Pancreas (tissue), 10 donors: ENCODE results near the gene CBX4. TPM values are rescaled to one million over a fixed set of nuclear protein-coding genes. Genes with fewer than 3 reads are reported as not detected.

Experiments used
- ATAC-seq, 4 donors: fragments of 200-7000 bp; cut with Tn5 transposase; one replicate each; pipeline versions ENCODE4 v1.8.0 to v1.9.1; 2020; ENCODE audit warnings: mild to moderate bottlenecking in 4 of 4, moderate library complexity in 4 of 4
- DNase-seq, 6 donors: peaks; one replicate each; pipeline ENCODE4 v3.0.0-alpha.2; 2020
- FAIRE-seq: peaks from 2 replicates; lab custom pipeline; 2012; peaks lifted over from hg19 to GRCh38; lab: Jason Lieb, UNC
- H3K27ac ChIP-seq, 4 donors: fragments of 200-600 bp; sonication (generic); 1 replicate in 3 of 4; 2 replicates in 1 of 4; pipeline versions ENCODE4 v1.5.0 to v1.8.0; 2020
- H3K27me3 ChIP-seq, 4 donors: fragments of 200-600 bp; one replicate each; pipeline ENCODE4 v1.8.0; 2021
- H3K36me3 ChIP-seq, 3 donors: fragments of 200-600 bp; sonication (generic) in 1 of 3; one replicate each; pipeline versions ENCODE4 v1.5.0 to v1.8.0; 2020 to 2021
- H3K4me1 ChIP-seq, 3 donors: fragments of 200-600 bp; one replicate each; pipeline ENCODE4 v1.8.0; 2021
- H3K4me3 ChIP-seq, 4 donors: fragments of 200-600 bp; sonication (generic) in 2 of 4; one replicate each; pipeline versions ENCODE4 v1.5.0 to v1.8.0; 2020 to 2021
- H3K9me3 ChIP-seq, 4 donors: fragments of 200-600 bp; one replicate each; pipeline ENCODE4 v1.8.0; 2021
- CTCF ChIP-seq, 4 donors: fragments of 200-600 bp; sonication (generic) in 3 of 4; IDR thresholded peaks; one replicate each; pipeline versions ENCODE4 v1.5.0 to v1.8.0; 2021; ENCODE audit warnings: antibody characterized with exemption in 4 of 4
- WGBS, 2 donors: extraction: QIAGEN DNeasy Blood & Tissue Kit; methylation state at CpG; one replicate each; pipeline ENCODE4 v1.1.7; 2013; 5-methylcytosine and 5-hydroxymethylcytosine counted together
- intact Hi-C, 3 donors: fragments of 100-400 bp; cut with DNase I; formaldehyde crosslinking; loops; one replicate each; pipeline versions ENCODE4 v1.11.1 to v1.14.2; 2022
- polyA plus RNA-seq, 2 donors: library from polyadenylated mRNA; stranded (reverse); fragments of 200-250 nt; gene quantifications; one replicate each; pipeline ENCODE4 v1.2.3, GENCODE V29; 2013
- total RNA-seq, 6 donors: library from RNA; stranded (reverse); fragmentation: NEBNext Ultra II Directional in 4 of 6; extraction: Animal tissue kit (Norgen Biotek cat#: 25700) in 4 of 6; gene quantifications; one replicate each; pipeline versions ENCODE4 v1.2.1 to v1.2.4, GENCODE V29; 2021 to 2023
- donor health status: healthy with polysubstance abuse.
- donor health status: DM: no; HTN: no; CAD: no; lungs with moderate emphysema.
- donor health status: DM: no; HTN: no; CAD: no.
- donor health status: control.
- donor health status: control.
- donor health status: Bipolar disorder and iron deficiency.
- donor health status: DM: yes; HTN: yes; CAD: no.
- donor health status: DM: no; HTN: no; CAD: no.
- donor health status: DM: no; HTN: no; CAD: no.
- donor health status: DM: yes; HTN: yes; CAD: no.

The CBX4 gene
- total and polyA plus RNA-seq, 8 donors, result 11.1 to 42.4 (median 18.0) TPM

DNA sequence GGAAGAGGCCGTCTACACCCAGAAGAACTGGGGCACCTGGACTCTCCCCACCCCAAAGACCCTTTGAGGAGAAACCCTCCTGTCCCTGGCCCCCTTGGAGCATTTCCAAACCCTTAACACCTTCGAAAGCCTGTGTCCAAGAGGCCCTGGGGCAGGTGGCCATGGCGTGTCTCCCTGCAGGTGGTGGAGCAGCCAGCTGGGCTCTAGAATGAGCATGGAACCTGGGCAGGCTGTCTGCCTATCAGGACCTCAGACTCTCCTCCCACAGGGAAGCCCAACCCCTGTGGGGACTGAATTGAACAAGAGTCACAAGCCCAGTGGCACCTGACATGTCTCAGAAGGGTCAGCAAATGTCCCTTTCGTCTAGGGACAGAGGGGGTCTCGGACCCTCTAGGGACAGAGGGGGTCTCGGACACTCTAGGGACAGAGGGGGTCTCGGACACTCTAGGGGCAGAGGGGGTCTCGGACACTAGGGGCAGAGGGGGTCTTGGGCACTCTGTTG lies 8.4 kb downstream of the CBX4 start:
- Histone ChIP-seq H3K4me3 (no peak overlapping the region), H3K36me3 (peaks cover 5 to 14% (median 7%) of the 10 kb centered on the region in 3 donors), H3K4me1 (peaks cover 24 to 31% (median 29%) of the 10 kb centered on the region in 3 donors), H3K27ac (peak overlapping the region in 3 of 4 donors; percentile 55 to 84 (median 64)), H3K9me3 (no peaks in the 10 kb centered on the region), H3K27me3 (no peaks in the 10 kb centered on the region)
- no peak for FAIRE-seq
- no peak for ATAC-seq
- intact Hi-C loops, result no loop called here
- 76 to 89% methylated on average over 8 of the region's 8 CpGs for WGBS, 2 donors
- TF ChIP-seq CTCF (IDR thresholded peaks at IDR 0.05), result no peak
- DNase-seq, result peak in 4 of 6 donors; percentile 24 to 51 (median 43)

GRCh38 chr17:79830303-79830702 lies 8.9 kb downstream of the CBX4 start:
- H3K9me3 ChIP-seq, result no peaks in the 10 kb centered on the region
- intact Hi-C loops, result no loop called here
- WGBS, 2 donors, result 83% methylated on average over 8 of the region's 8 CpGs
- H3K36me3 ChIP-seq, result peaks cover 5 to 14% (median 7%) of the 10 kb centered on the region in 3 donors
- H3K27ac ChIP-seq, result no peak overlapping the region
- peaks cover 23 to 30% (median 29%) of the 10 kb centered on the region in 3 donors for H3K4me1 ChIP-seq
- FAIRE-seq, result no peak
- DNase-seq, result no peak
- no peak overlapping the region for H3K4me3 ChIP-seq
- TF ChIP-seq CTCF (IDR thresholded peaks at IDR 0.05), result no peak
- ATAC-seq, result no peak
- no peaks in the 10 kb centered on the region for H3K27me3 ChIP-seq

GRCh38 chr17:79829457-79829856 lies 9.8 kb downstream of the CBX4 start:
- Histone ChIP-seq H3K27me3 (no peaks in the 10 kb centered on the region), H3K36me3 (peaks cover 5 to 9% (median 7%) of the 10 kb centered on the region in 3 donors), H3K9me3 (no peaks in the 10 kb centered on the region), H3K4me1 (peaks cover 23 to 30% (median 29%) of the 10 kb centered on the region in 3 donors), H3K27ac (no peak overlapping the region), H3K4me3 (no peak overlapping the region)
- no peak for FAIRE-seq
- no peak for DNase-seq
- ATAC-seq, result no peak
- WGBS, 2 donors, result 39 to 49% methylated on average over 2 of the region's 2 CpGs
- intact Hi-C loops, result no loop called here
- no peak for TF ChIP-seq CTCF (IDR thresholded peaks at IDR 0.05)

DNA sequence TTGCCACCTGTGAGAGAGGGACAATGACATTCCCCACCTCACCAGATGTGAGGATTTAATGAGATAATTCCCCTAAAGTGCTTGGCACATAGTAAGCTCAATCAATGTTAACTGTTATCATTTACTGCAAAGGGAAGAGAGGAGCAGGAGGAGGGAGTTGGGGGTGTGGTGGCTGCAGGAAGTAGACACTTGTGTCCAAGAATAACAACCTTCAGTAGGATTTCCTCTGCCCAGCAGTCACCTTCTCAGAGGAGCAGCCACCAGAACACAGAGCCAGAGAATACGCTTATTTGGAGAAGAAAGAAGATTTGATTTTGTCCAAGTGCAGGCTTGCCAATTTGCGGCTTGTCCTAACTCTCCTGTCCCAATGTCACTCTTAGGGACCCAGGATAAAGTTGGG lies 10.2 kb downstream of the CBX4 start:
- Histone ChIP-seq H3K4me1 (peaks cover 23 to 30% (median 29%) of the 10 kb centered on the region in 3 donors), H3K36me3 (peaks cover 3 to 7% (median 7%) of the 10 kb centered on the region in 3 donors), H3K9me3 (no peaks in the 10 kb centered on the region), H3K27me3 (no peaks in the 10 kb centered on the region), H3K27ac (no peak overlapping the region), H3K4me3 (no peak overlapping the region)
- ATAC-seq (no peak), FAIRE-seq (no peak), DNase-seq (no peak)
- intact Hi-C loops, result no loop called here
- no peak for TF ChIP-seq CTCF (IDR thresholded peaks at IDR 0.05)
- 75 to 80% methylated on average over 2 of the region's 2 CpGs for WGBS, 2 donors

DNA sequence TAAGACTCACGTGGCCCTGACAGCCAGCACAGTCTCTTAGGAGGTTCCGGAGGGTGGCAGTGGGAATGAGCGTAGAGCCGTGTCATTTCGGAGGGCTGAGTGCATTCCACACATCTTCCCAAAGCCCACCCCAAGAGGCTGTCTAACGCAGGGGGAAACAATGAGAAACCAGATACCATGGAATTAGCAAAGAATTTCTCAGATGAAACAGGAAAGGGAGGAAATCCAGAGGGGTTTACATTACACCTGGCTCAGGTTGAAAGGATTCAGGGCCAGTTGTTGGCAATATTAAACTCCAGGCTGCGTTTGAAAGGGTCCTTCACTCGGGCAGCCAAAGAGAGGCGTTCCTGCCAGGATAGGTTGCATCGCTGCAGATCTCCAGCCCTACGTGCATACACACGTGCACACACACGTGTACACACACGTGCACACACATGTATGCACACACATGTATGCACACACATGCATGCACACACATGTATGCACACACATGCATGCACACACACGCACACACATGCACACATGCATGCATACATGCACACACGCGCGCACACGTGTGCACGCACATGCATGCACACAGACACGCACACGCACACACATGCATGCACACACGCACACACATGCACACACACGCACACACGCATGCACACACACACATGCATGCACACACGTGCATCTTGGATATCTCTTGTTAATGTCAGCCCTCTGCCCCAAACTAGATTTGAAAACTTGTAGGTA lies 12.2 kb downstream of the CBX4 start:
- WGBS, 2 donors, result 81 to 86% methylated on average over 26 of the region's 26 CpGs
- intact Hi-C loops, result no loop called here
- H3K9me3 ChIP-seq, result no peaks in the 10 kb centered on the region

More for the DNA sequence above, 12.2 kb downstream of the CBX4 start:
- TF ChIP-seq CTCF (IDR thresholded peaks at IDR 0.05), result no peak
- Histone ChIP-seq H3K4me1 (peaks cover 10 to 23% (median 16%) of the 10 kb centered on the region in 3 donors), H3K27me3 (no peaks in the 10 kb centered on the region), H3K36me3 (no peaks in the 10 kb centered on the region), H3K27ac (no peak overlapping the region), H3K4me3 (no peak overlapping the region)
- ATAC-seq (no peak), DNase-seq (no peak), FAIRE-seq (no peak)
